ENCODE results near the gene REG4.

DNA sequence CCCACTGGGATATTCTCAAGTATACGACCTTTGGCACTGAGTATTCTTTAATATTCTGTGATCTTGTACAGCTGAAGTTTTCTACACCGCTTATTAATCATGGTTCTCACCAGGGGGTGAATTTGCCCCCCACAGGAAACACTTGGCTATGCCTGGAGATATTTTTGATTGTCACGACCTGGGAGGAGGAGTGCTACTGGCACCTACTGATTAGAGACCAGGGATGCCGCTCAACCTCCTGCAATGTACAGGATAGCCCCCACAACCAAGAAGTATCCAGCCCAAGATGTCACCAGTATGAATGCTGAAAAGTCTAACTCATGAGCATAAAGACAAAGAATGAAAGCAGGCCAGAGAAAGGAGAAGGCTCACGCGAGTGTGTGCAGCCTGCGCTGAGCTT, 13.7 kb downstream of the REG4 start:
- TF ChIP-seq, protein P1, sequence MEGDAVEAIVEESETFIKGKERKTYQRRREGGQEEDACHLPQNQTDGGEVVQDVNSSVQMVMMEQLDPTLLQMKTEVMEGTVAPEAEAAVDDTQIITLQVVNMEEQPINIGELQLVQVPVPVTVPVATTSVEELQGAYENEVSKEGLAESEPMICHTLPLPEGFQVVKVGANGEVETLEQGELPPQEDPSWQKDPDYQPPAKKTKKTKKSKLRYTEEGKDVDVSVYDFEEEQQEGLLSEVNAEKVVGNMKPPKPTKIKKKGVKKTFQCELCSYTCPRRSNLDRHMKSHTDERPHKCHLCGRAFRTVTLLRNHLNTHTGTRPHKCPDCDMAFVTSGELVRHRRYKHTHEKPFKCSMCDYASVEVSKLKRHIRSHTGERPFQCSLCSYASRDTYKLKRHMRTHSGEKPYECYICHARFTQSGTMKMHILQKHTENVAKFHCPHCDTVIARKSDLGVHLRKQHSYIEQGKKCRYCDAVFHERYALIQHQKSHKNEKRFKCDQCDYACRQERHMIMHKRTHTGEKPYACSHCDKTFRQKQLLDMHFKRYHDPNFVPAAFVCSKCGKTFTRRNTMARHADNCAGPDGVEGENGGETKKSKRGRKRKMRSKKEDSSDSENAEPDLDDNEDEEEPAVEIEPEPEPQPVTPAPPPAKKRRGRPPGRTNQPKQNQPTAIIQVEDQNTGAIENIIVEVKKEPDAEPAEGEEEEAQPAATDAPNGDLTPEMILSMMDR (conservative IDR thresholded peaks at IDR 0.05 in 1 of 2, IDR thresholded peaks at IDR 0.05 in 1 of 2; ENCODE audit: extremely low read depth in 1 of 2, insufficient read depth in 1 of 2, low read depth in 1 of 2, low read length in 2 of 2) = no peak
- TF ChIP-seq EZH2 (IDR thresholded peaks at IDR 0.05; ENCODE audit: borderline replicate concordance, low read length) = no peak

Data from mammary epithelial cell (primary cell).